ENCODE results near the gene CCDC192. TPM values are rescaled to one million over a fixed set of nuclear protein-coding genes. Genes with fewer than 3 reads are reported as not detected.

CCDC192 gene
- total RNA-seq, 3 donors from 2014 or later = 1.0 TPM; not detected in 2

- DNase-seq (no peak), ATAC-seq (no peak)
- H3K4me3 ChIP-seq = no peak overlapping the region
- no peaks in the 10 kb centered on the region for H3K4me1 ChIP-seq (ENCODE audit: low read depth)
- H3K9me3 ChIP-seq = no peaks in the 10 kb centered on the region
- TF ChIP-seq CTCF (IDR thresholded peaks at IDR 0.05) = no peak
- intact Hi-C loops (cut with DNase I, micrococcal nuclease) = no loop called here
- H3K36me3 ChIP-seq (ENCODE audit: low read depth) = no peaks in the 10 kb centered on the region
Measured at GRCh38 chr5:127826011-127826410, 122.8 kb downstream of the CCDC192 start.

GRCh38 chr5:127827451-127827850 lies 124.3 kb downstream of the CCDC192 start:
- ATAC-seq (peak; percentile 77), DNase-seq (no peak)
- TF ChIP-seq CTCF (IDR thresholded peaks at IDR 0.05) = no peak
- Histone ChIP-seq H3K9me3 (no peaks in the 10 kb centered on the region), H3K36me3 (ENCODE audit: low read depth) (no peaks in the 10 kb centered on the region), H3K4me1 (ENCODE audit: low read depth) (no peaks in the 10 kb centered on the region), H3K4me3 (no peak overlapping the region)
- intact Hi-C loops (cut with DNase I, micrococcal nuclease) = no loop called here

GRCh38 chr5:127830157-127830556 lies 127.0 kb downstream of the CCDC192 start:
- DNase-seq = no peak
- H3K4me3 ChIP-seq = no peak overlapping the region
- no peaks in the 10 kb centered on the region for H3K36me3 ChIP-seq (ENCODE audit: low read depth)
- no peak for ATAC-seq
- H3K9me3 ChIP-seq = no peaks in the 10 kb centered on the region
- intact Hi-C loops (cut with DNase I, micrococcal nuclease) = no loop called here
- no peak for TF ChIP-seq CTCF (IDR thresholded peaks at IDR 0.05)
- H3K4me1 ChIP-seq (ENCODE audit: low read depth) = no peaks in the 10 kb centered on the region

- Histone ChIP-seq H3K4me3 (no peak overlapping the region), H3K36me3 (ENCODE audit: low read depth) (no peaks in the 10 kb centered on the region), H3K4me1 (ENCODE audit: low read depth) (no peaks in the 10 kb centered on the region), H3K9me3 (no peaks in the 10 kb centered on the region)
- no peak for TF ChIP-seq CTCF (IDR thresholded peaks at IDR 0.05)
- ATAC-seq (no peak), DNase-seq (no peak)
- intact Hi-C loops (cut with DNase I, micrococcal nuclease) = no loop called here
Measured at GRCh38 chr5:127830829-127831598, 127.8 kb downstream of the CCDC192 start.

- Histone ChIP-seq H3K4me3 (no peak overlapping the region), H3K36me3 (ENCODE audit: low read depth) (no peaks in the 10 kb centered on the region), H3K9me3 (no peaks in the 10 kb centered on the region), H3K4me1 (ENCODE audit: low read depth) (no peaks in the 10 kb centered on the region)
- intact Hi-C loops (cut with DNase I, micrococcal nuclease) = no loop called here
- no peak for ATAC-seq
- no peak for DNase-seq
- TF ChIP-seq CTCF (IDR thresholded peaks at IDR 0.05) = no peak
Measured at GRCh38 chr5:127832067-127832466, 128.9 kb downstream of the CCDC192 start.
